ENCODE measurements around the gene POLR2L. TPM values are rescaled to one million over a fixed set of nuclear protein-coding genes. Genes with fewer than 3 reads are reported as not detected.

Gene POLR2L
- total and polyA plus RNA-seq, 5 donors from 2014 or later: 43.1 to 101 (median 74.3) TPM

GRCh38 chr11:855796-856195 is 13.5 kb upstream of the POLR2L start:
- Histone ChIP-seq H3K4me3 (ENCODE audit: low read depth, low read length) (no peak overlapping the region), H3K27ac (ENCODE audit: insufficient read depth, low read length, poor library complexity, severe bottlenecking) (no peak overlapping the region), H3K9me3 (ENCODE audit: control insufficient read depth in 2 of 2, low read length in 2 of 2) (no peaks in the 10 kb centered on the region), H3K4me1 (ENCODE audit: control insufficient read depth, insufficient read depth, low read length, poor library complexity, severe bottlenecking) (no peaks in the 10 kb centered on the region), H3K36me3 (ENCODE audit: control insufficient read depth, insufficient read depth, low read length) (no peaks in the 10 kb centered on the region), H3K27me3 (ENCODE audit: control insufficient read depth, insufficient read depth, low read length) (no peaks in the 10 kb centered on the region)
- ATAC-seq (ENCODE audit: low read depth in 2 of 2) (no peak), DNase-seq (no peak)
- H3K4me1 Mint-ChIP-seq: peaks cover 0 to 2% (median 0%) of the 10 kb centered on the region in 4 donors
- no peaks in the 10 kb centered on the region for H3K9me3 Mint-ChIP-seq
- no peak overlapping the region for H3K27ac Mint-ChIP-seq
- H3K4me3 Mint-ChIP-seq: no peak overlapping the region
- H3K36me3 Mint-ChIP-seq: no peaks in the 10 kb centered on the region
- H3K27me3 Mint-ChIP-seq: peaks cover 14% of the 10 kb centered on the region

GRCh38 chr11:855330-855674 is 13.0 kb upstream of the POLR2L start:
- no peaks in the 10 kb centered on the region for H3K9me3 Mint-ChIP-seq
- H3K36me3 Mint-ChIP-seq: no peaks in the 10 kb centered on the region
- ATAC-seq (ENCODE audit: low read depth in 2 of 2) (no peak), DNase-seq (no peak)
- Histone ChIP-seq H3K36me3 (ENCODE audit: control insufficient read depth, insufficient read depth, low read length) (no peaks in the 10 kb centered on the region), H3K4me3 (ENCODE audit: low read depth, low read length) (no peak overlapping the region), H3K27ac (ENCODE audit: insufficient read depth, low read length, poor library complexity, severe bottlenecking) (no peak overlapping the region), H3K27me3 (ENCODE audit: control insufficient read depth, insufficient read depth, low read length) (no peaks in the 10 kb centered on the region), H3K4me1 (ENCODE audit: control insufficient read depth, insufficient read depth, low read length, poor library complexity, severe bottlenecking) (peaks cover under 1% of the 10 kb centered on the region), H3K9me3 (ENCODE audit: control insufficient read depth in 2 of 2, low read length in 2 of 2) (no peaks in the 10 kb centered on the region)
- peaks cover 14% of the 10 kb centered on the region for H3K27me3 Mint-ChIP-seq
- H3K4me3 Mint-ChIP-seq: no peak overlapping the region
- H3K4me1 Mint-ChIP-seq: peaks cover 0 to 2% (median 0%) of the 10 kb centered on the region in 4 donors
- no peak overlapping the region for H3K27ac Mint-ChIP-seq

GRCh38 chr11:854601-855329 is 12.4 kb upstream of the POLR2L start:
- Mint-ChIP-seq H3K4me1 (peaks cover 0 to 2% (median 0%) of the 10 kb centered on the region in 4 donors), H3K9me3 (no peaks in the 10 kb centered on the region), H3K4me3 (no peak overlapping the region), H3K27me3 (peaks cover 14% of the 10 kb centered on the region), H3K36me3 (no peaks in the 10 kb centered on the region), H3K27ac (no peak overlapping the region)
- Histone ChIP-seq H3K4me1 (ENCODE audit: control insufficient read depth, insufficient read depth, low read length, poor library complexity, severe bottlenecking) (peaks cover 5% of the 10 kb centered on the region), H3K27me3 (ENCODE audit: control insufficient read depth, insufficient read depth, low read length) (no peaks in the 10 kb centered on the region), H3K27ac (ENCODE audit: insufficient read depth, low read length, poor library complexity, severe bottlenecking) (no peak overlapping the region), H3K36me3 (ENCODE audit: control insufficient read depth, insufficient read depth, low read length) (no peaks in the 10 kb centered on the region), H3K9me3 (ENCODE audit: control insufficient read depth in 2 of 2, low read length in 2 of 2) (no peaks in the 10 kb centered on the region), H3K4me3 (ENCODE audit: low read depth, low read length) (no peak overlapping the region)
- no peak for ATAC-seq (ENCODE audit: low read depth in 2 of 2)
- DNase-seq: no peak

GRCh38 chr11:853682-854448 is 11.5 kb upstream of the POLR2L start:
- Mint-ChIP-seq H3K27me3 (peaks cover 14% of the 10 kb centered on the region), H3K36me3 (no peaks in the 10 kb centered on the region), H3K4me1 (peaks cover 0 to 5% (median 0%) of the 10 kb centered on the region in 4 donors), H3K9me3 (no peaks in the 10 kb centered on the region), H3K4me3 (no peak overlapping the region), H3K27ac (no peak overlapping the region)
- Histone ChIP-seq H3K4me1 (ENCODE audit: control insufficient read depth, insufficient read depth, low read length, poor library complexity, severe bottlenecking) (peaks cover 11% of the 10 kb centered on the region), H3K27ac (ENCODE audit: insufficient read depth, low read length, poor library complexity, severe bottlenecking) (no peak overlapping the region), H3K36me3 (ENCODE audit: control insufficient read depth, insufficient read depth, low read length) (no peaks in the 10 kb centered on the region), H3K4me3 (ENCODE audit: low read depth, low read length) (no peak overlapping the region), H3K27me3 (ENCODE audit: control insufficient read depth, insufficient read depth, low read length) (no peaks in the 10 kb centered on the region), H3K9me3 (ENCODE audit: control insufficient read depth in 2 of 2, low read length in 2 of 2) (no peaks in the 10 kb centered on the region)
- ATAC-seq (ENCODE audit: low read depth in 2 of 2): no peak
- no peak for DNase-seq

GRCh38 chr11:852762-853161 is 10.4 kb upstream of the POLR2L start:
- H3K36me3 Mint-ChIP-seq: no peaks in the 10 kb centered on the region
- no peak for ATAC-seq (ENCODE audit: low read depth in 2 of 2)

GRCh38 chr11:850775-851763 is 8.7 kb upstream of the POLR2L start:
- Histone ChIP-seq H3K27ac (ENCODE audit: insufficient read depth, low read length, poor library complexity, severe bottlenecking) (no peak overlapping the region), H3K27me3 (ENCODE audit: control insufficient read depth, insufficient read depth, low read length) (no peaks in the 10 kb centered on the region), H3K9me3 (ENCODE audit: control insufficient read depth in 2 of 2, low read length in 2 of 2) (no peaks in the 10 kb centered on the region), H3K36me3 (ENCODE audit: control insufficient read depth, insufficient read depth, low read length) (no peaks in the 10 kb centered on the region), H3K4me3 (ENCODE audit: low read depth, low read length) (no peak overlapping the region), H3K4me1 (ENCODE audit: control insufficient read depth, insufficient read depth, low read length, poor library complexity, severe bottlenecking) (peaks cover 18% of the 10 kb centered on the region)
- H3K9me3 Mint-ChIP-seq: no peaks in the 10 kb centered on the region
- H3K4me1 Mint-ChIP-seq: peaks cover 0 to 10% (median 3%) of the 10 kb centered on the region in 4 donors
- no peaks in the 10 kb centered on the region for H3K36me3 Mint-ChIP-seq
- H3K27me3 Mint-ChIP-seq: peaks cover 14% of the 10 kb centered on the region
- H3K4me3 Mint-ChIP-seq: peak overlapping the region in 2 of 4 donors; percentile 10 to 33
- DNase-seq: peak in 1 of 3 donors; percentile 38
- ATAC-seq (ENCODE audit: low read depth in 2 of 2): no peak
- no peak overlapping the region for H3K27ac Mint-ChIP-seq

More at GRCh38 chr11:852762-853161, 10.4 kb upstream of the POLR2L start:
- peaks cover 0 to 10% (median 3%) of the 10 kb centered on the region in 4 donors for H3K4me1 Mint-ChIP-seq
- H3K36me3 ChIP-seq (ENCODE audit: control insufficient read depth, insufficient read depth, low read length): no peaks in the 10 kb centered on the region
- H3K4me3 ChIP-seq (ENCODE audit: low read depth, low read length): no peak overlapping the region
- DNase-seq: no peak
- H3K27ac ChIP-seq (ENCODE audit: insufficient read depth, low read length, poor library complexity, severe bottlenecking): no peak overlapping the region
- peaks cover 17% of the 10 kb centered on the region for H3K27me3 Mint-ChIP-seq
- peaks cover 18% of the 10 kb centered on the region for H3K4me1 ChIP-seq (ENCODE audit: control insufficient read depth, insufficient read depth, low read length, poor library complexity, severe bottlenecking)
- H3K9me3 ChIP-seq (ENCODE audit: control insufficient read depth in 2 of 2, low read length in 2 of 2): no peaks in the 10 kb centered on the region
- H3K27ac Mint-ChIP-seq: no peak overlapping the region
- no peak overlapping the region for H3K4me3 Mint-ChIP-seq
- no peaks in the 10 kb centered on the region for H3K9me3 Mint-ChIP-seq
- no peaks in the 10 kb centered on the region for H3K27me3 ChIP-seq (ENCODE audit: control insufficient read depth, insufficient read depth, low read length)

GRCh38 chr11:849951-850774 is 7.8 kb upstream of the POLR2L start:
- H3K27ac Mint-ChIP-seq: no peak overlapping the region
- Histone ChIP-seq H3K36me3 (ENCODE audit: control insufficient read depth, insufficient read depth, low read length) (no peaks in the 10 kb centered on the region), H3K9me3 (ENCODE audit: control insufficient read depth in 2 of 2, low read length in 2 of 2) (no peaks in the 10 kb centered on the region), H3K4me1 (ENCODE audit: control insufficient read depth, insufficient read depth, low read length, poor library complexity, severe bottlenecking) (peaks cover 18% of the 10 kb centered on the region), H3K27me3 (ENCODE audit: control insufficient read depth, insufficient read depth, low read length) (no peaks in the 10 kb centered on the region), H3K27ac (ENCODE audit: insufficient read depth, low read length, poor library complexity, severe bottlenecking) (no peak overlapping the region), H3K4me3 (ENCODE audit: low read depth, low read length) (no peak overlapping the region)
- peak overlapping the region in 3 of 4 donors; percentile 62 to 78 (median 68) for H3K4me3 Mint-ChIP-seq
- H3K36me3 Mint-ChIP-seq: no peaks in the 10 kb centered on the region
- DNase-seq (no peak), ATAC-seq (ENCODE audit: low read depth in 2 of 2) (no peak)
- peaks cover 19% of the 10 kb centered on the region for H3K27me3 Mint-ChIP-seq
- no peaks in the 10 kb centered on the region for H3K9me3 Mint-ChIP-seq
- H3K4me1 Mint-ChIP-seq: peaks cover 0 to 10% (median 3%) of the 10 kb centered on the region in 4 donors
